ENCODE results near the gene TTC17. TPM values are rescaled to one million over a fixed set of nuclear protein-coding genes. Genes with fewer than 3 reads are reported as not detected.

The TTC17 gene
- total and polyA plus RNA-seq, 2 of the 8 experiments (the other 6 are each of a cell fraction or from before 2014, with no cell fraction given) = 65.1 to 80.1 TPM

DNA sequence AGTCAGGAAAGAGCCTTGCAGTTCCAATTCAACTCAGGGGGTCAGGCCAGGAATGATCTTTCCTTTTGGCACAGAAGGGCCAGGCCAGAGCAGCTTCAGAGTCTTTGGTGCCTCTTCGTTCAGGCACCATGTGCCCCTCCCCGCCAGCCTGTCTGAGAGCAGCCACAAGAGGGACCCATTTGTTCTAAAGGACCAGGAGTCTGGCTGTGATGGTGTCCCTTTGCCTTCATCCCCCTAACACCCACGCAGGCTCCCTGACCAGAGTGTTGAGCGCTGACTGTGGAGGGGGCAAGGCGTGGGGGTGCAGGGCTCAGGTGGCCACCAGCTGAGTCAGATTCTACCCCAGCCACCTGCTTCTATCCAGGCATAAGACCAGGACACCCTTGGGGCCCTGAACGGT, 156.4 kb downstream of the TTC17 start (continued):
- TF ChIP-seq EP300 (IDR thresholded peaks at IDR 0.05; ENCODE audit: borderline replicate concordance in 1 of 2, low read depth in 2 of 2, low read length in 2 of 2) (no peak), GABPA (IDR thresholded peaks at IDR 0.05; ENCODE audit: borderline replicate concordance, insufficient read depth, low read length) (no peak), POU5F1 (IDR thresholded peaks at IDR 0.05; ENCODE audit: low read depth, low read length) (no peak), CTBP2 (IDR thresholded peaks at IDR 0.05; ENCODE audit: borderline replicate concordance, insufficient read depth, insufficient read length, low read length) (no peak), BRCA1 (IDR thresholded peaks at IDR 0.05; ENCODE audit: low read depth, low read length) (no peak), HDAC2 (IDR thresholded peaks at IDR 0.05; ENCODE audit: borderline replicate concordance in 1 of 2, low read depth in 2 of 2, low read length in 2 of 2) (no peak), RAD21 (IDR thresholded peaks at IDR 0.05 in 1 of 2, conservative IDR thresholded peaks at IDR 0.05 in 1 of 2; ENCODE audit: low read depth in 2 of 2, low read length in 2 of 2) (peak; percentile 51 to 65; a peak in 3 of 4 replicates), SAP30 (IDR thresholded peaks at IDR 0.05; ENCODE audit: insufficient read depth, insufficient replicate concordance, low read length) (no peak), E2F6 (IDR thresholded peaks at IDR 0.05) (0 out of 2 replicates have a peak, but pooled peaks have one; percentile 61), CTCF (IDR thresholded peaks at IDR 0.05; ENCODE audit: control extremely low read depth in 1 of 3, insufficient read depth in 1 of 3, low read depth in 1 of 3, low read length in 3 of 3) (peak; percentile 55 to 65 (median 62)), POLR2AphosphoS5 (IDR thresholded peaks at IDR 0.05; ENCODE audit: low read depth, low read length) (no peak), RBBP5 (IDR thresholded peaks at IDR 0.05; ENCODE audit: borderline replicate concordance, low read depth, low read length) (no peak), SP2 (IDR thresholded peaks at IDR 0.05; ENCODE audit: low read length) (no peak)

Measured in H1 (cell line).